Measurements from ENCODE around the gene DPP3. TPM values are rescaled to one million over a fixed set of nuclear protein-coding genes. Genes with fewer than 3 reads are reported as not detected.

The DPP3 gene
- polyA plus RNA-seq, 2 of the 4 experiments (the other 2 are of a cell fraction) = 52.2 to 70.5 TPM

- no peak for TF ChIP-seq CHD4 (IDR thresholded peaks at IDR 0.05; ENCODE audit: borderline replicate concordance)
These were observed 12.9 kb downstream of the DPP3 start (continued) for GRCh38 chr11:66493130-66493529.

DNA sequence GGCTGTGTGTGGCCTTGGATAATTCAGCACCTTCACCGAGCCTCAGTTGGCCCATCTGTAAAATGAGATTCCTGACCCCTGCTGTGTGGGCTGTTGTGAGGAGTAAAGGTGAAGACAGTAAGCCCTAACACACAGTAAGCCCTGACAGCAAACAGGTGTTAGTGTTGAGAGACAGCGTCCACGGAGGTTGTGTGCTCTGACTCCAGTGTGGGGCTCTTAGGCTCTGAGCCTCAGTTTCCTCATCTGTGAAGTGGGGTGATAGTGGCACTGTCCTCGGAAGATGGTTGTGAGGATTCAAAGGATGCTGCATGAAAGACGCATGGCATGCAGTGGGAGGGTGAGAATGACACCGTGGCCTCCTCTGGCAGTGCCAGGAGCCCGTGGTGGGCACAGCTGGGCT, 14.2 kb downstream of the DPP3 start:
- no peak for ATAC-seq
- CTCF ChIA-PET = no interaction called here
- H3K9me3 ChIP-seq = no peaks in the 10 kb centered on the region
- 93% methylated on average over 7 of the region's 7 CpGs for WGBS (ENCODE audit: missing lambda C conversion rate)
- H3K27ac ChIP-seq = no peak overlapping the region
- POLR2A ChIA-PET = interaction anchor here (0.7 kb wide), 1 partner anchor 254 kb away, joined by 3 read pairs; no protein-coding TSS in a partner anchor
- H3K4me2 ChIP-seq = no peak overlapping the region
- no peak overlapping the region for H3K4me3 ChIP-seq
- H3K4me1 ChIP-seq = no peaks in the 10 kb centered on the region
- no peak for FAIRE-seq
- DNase-seq (ENCODE audit: low read depth in 1 of 2, low spot score in 1 of 2) = no peak
- no peak for TF ChIP-seq CTCF (IDR thresholded peaks at IDR 0.05)
- TF ChIP-seq CBX8 (IDR thresholded peaks at IDR 0.05) = no peak
- TF ChIP-seq, protein P1, sequence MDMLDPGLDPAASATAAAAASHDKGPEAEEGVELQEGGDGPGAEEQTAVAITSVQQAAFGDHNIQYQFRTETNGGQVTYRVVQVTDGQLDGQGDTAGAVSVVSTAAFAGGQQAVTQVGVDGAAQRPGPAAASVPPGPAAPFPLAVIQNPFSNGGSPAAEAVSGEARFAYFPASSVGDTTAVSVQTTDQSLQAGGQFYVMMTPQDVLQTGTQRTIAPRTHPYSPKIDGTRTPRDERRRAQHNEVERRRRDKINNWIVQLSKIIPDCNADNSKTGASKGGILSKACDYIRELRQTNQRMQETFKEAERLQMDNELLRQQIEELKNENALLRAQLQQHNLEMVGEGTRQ (IDR thresholded peaks at IDR 0.05) = no peak
- TF ChIP-seq ZFP36 (IDR thresholded peaks at IDR 0.05; ENCODE audit: borderline replicate concordance, partially characterized antibody) = no peak
- TF ChIP-seq FOSB (CRISPR knock-in tag; IDR thresholded peaks at IDR 0.05) = no peak
- TF ChIP-seq POLR2A (IDR thresholded peaks at IDR 0.05; ENCODE audit: low read length) = no peak
- TF ChIP-seq HOXB13 (CRISPR knock-in tag; IDR thresholded peaks at IDR 0.05; ENCODE audit: low read depth) = no peak
- TF ChIP-seq BHLHE40 (IDR thresholded peaks at IDR 0.05; ENCODE audit: low read depth, low read length) = no peak
- TF ChIP-seq ESRRA (IDR thresholded peaks at IDR 0.05; ENCODE audit: borderline replicate concordance, low read length) = no peak
- no peak for TF ChIP-seq ELK1 (IDR thresholded peaks at IDR 0.05; ENCODE audit: low read depth, low read length)
- no peak for TF ChIP-seq PBX3 (IDR thresholded peaks at IDR 0.05)
- no peak for TF ChIP-seq EP300 (IDR thresholded peaks at IDR 0.05)
- TF ChIP-seq HMGXB4 (CRISPR knock-in tag; IDR thresholded peaks at IDR 0.05; ENCODE audit: borderline replicate concordance) = no peak
- no peak for TF ChIP-seq ZSCAN20 (CRISPR knock-in tag; IDR thresholded peaks at IDR 0.05)
- TF ChIP-seq HOXB5 (CRISPR knock-in tag; IDR thresholded peaks at IDR 0.05) = no peak
- no peak for TF ChIP-seq HDAC2 (IDR thresholded peaks at IDR 0.05)
- no peak for TF ChIP-seq RAD21 (conservative IDR thresholded peaks at IDR 0.05 in 1 of 2, IDR thresholded peaks at IDR 0.05 in 1 of 2)
- TF ChIP-seq RNF2 (IDR thresholded peaks at IDR 0.05; ENCODE audit: borderline replicate concordance, low read depth) = no peak

DNA sequence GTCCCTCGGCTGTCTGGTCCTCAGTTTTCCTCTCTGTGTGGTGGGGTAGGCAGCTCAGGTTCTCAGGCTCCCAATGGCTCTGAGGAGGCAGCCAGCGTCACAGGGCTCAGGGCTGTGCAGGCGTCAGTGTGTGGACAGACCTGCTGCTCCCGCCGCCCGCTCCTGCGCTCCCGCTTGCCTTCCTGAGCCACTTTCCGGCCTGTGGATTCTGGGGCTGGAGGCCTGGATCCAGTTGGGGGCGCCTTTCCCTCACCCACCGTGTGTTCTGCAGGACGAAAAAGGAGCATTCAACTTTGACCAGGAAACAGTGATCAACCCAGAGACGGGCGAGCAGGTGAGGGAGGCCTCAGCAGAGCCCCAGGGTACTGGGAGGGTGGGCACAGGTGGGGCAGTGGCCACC, 14.7 kb downstream of the DPP3 start:
- TF ChIP-seq RAD21 (conservative IDR thresholded peaks at IDR 0.05 in 1 of 2, IDR thresholded peaks at IDR 0.05 in 1 of 2) = peak in 1 of 2 experiments; percentile 25; a peak in 2 of 5 replicates
- no peak for TF ChIP-seq JUN (IDR thresholded peaks at IDR 0.05)
- TF ChIP-seq, protein P1 (IDR thresholded peaks at IDR 0.05) = no peak
- TF ChIP-seq ELK1 (IDR thresholded peaks at IDR 0.05; ENCODE audit: low read depth, low read length) = no peak
- Histone ChIP-seq H3K4me3 (no peak overlapping the region), H3K4me2 (no peak overlapping the region), H3K27ac (no peak overlapping the region), H3K9me3 (no peaks in the 10 kb centered on the region), H3K4me1 (no peaks in the 10 kb centered on the region)
- DNase-seq (ENCODE audit: low read depth in 1 of 2, low spot score in 1 of 2) (no peak), ATAC-seq (peak in 1 of 2 experiments; percentile 28; a peak in 3 of 6 replicates), FAIRE-seq (no peak)
- POLR2A ChIA-PET = no interaction called here
- CTCF ChIA-PET = interaction anchor here (0.6 to 1.1 kb wide), 2 partner anchors 9 to 77 kb away, joined by 3 to 4 read pairs; no protein-coding TSS in a partner anchor
- 92% methylated on average over 9 of the region's 14 CpGs for WGBS (ENCODE audit: missing lambda C conversion rate)

Measured in A549 (cell line).